ENCODE measurements around the gene RELN. TPM values are rescaled to one million over a fixed set of nuclear protein-coding genes. Genes with fewer than 3 reads are reported as not detected.
A peak's percentile ranks its signal among the peaks of the same experiment; 100 is the strongest.

RELN gene
- total RNA-seq, 1 experiment from 2014 or later, result 0.02 TPM

DNA sequence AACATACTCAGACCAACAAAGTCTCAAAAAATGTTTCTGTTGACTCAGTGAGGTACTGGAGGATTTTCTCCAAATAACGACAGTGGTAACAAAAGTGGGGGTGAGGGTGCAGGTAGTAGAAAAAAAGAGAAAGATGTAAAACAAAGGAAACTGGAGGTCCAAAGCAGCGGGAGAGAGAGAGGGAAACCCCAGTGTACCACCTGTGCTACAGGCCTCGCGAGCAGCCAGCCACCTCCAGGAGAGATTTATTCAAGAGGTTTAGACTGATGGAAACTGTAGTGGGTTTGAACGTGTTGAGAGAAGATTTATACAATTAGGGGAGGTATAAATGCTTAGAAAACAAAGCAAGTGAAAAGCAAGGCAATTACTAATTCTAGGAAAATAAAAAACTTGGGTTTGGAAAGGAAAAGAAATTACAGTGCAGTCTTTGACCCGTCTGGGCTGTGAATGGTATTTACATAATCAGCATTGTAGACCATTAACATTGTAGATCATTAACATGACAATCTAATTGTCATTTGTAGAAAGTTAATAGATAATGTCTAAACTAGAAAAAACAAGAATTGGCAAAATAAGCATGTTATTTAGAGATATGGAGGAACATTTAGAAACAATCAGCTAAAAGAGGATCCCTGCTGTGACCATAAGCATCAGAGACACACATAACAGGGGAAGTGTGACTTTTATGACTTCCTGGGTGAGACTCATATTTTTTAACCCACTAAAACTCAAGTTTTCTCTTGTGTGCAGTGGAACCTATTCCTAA lies 180.0 kb downstream of the RELN start:
- Histone ChIP-seq H2BK15ac (ENCODE audit: low read depth, low read length) (no peak overlapping the region), H3T11ph (ENCODE audit: low read length) (no peak overlapping the region), H2AFZ (ENCODE audit: low read length) (no peak overlapping the region), H3K27ac (ENCODE audit: insufficient read length, low read depth, low read length) (no peak overlapping the region), H4K8ac (replicated peaks; ENCODE audit: insufficient read length, low read depth, low read length) (no peak overlapping the region), H3K4me2 (ENCODE audit: insufficient read depth, insufficient read length, low read length) (no peak overlapping the region), H3K14ac (ENCODE audit: insufficient read depth, low read length) (no peak overlapping the region), H3K79me2 (ENCODE audit: insufficient read depth, low read length) (no peaks in the 10 kb centered on the region), H3K56ac (ENCODE audit: insufficient read length, low read depth, low read length) (no peak overlapping the region), H3K18ac (ENCODE audit: insufficient read length, low read depth, low read length) (no peak overlapping the region), H3K9me3 (ENCODE audit: control insufficient read depth, low read depth, low read length) (no peaks in the 10 kb centered on the region), H3K4ac (ENCODE audit: low read depth, low read length) (no peak overlapping the region), H4K91ac (ENCODE audit: insufficient read length, low read depth, low read length) (no peak overlapping the region), H3K4me1 (ENCODE audit: insufficient read depth, low read length) (peaks cover 2% of the 10 kb centered on the region; the same call in 1 of the 2 replicates), H3K23me2 (ENCODE audit: insufficient read length, low read depth, low read length, poor library complexity, severe bottlenecking) (no peaks in the 10 kb centered on the region), H4K5ac (ENCODE audit: insufficient read length, low read depth, low read length) (no peak overlapping the region), H3K9ac (ENCODE audit: extremely low read depth, insufficient read length, low read length) (no peak overlapping the region), H3K79me1 (ENCODE audit: insufficient read depth, low read depth, low read length, poor library complexity, severe bottlenecking) (no peaks in the 10 kb centered on the region), H2BK12ac (ENCODE audit: insufficient read length, low read depth, low read length) (no peak overlapping the region), H2BK120ac (ENCODE audit: low read depth, low read length, poor library complexity, severe bottlenecking) (no peak overlapping the region), H2BK20ac (ENCODE audit: low read depth, low read length, poor library complexity, severe bottlenecking) (no peak overlapping the region), H3K27me3 (ENCODE audit: insufficient read depth, low read length) (no peaks in the 10 kb centered on the region), H2AK5ac (ENCODE audit: insufficient read length, low read length) (no peak overlapping the region), H2BK5ac (ENCODE audit: insufficient read length, low read length) (no peak overlapping the region), H4K20me1 (ENCODE audit: control insufficient read depth, insufficient read depth, insufficient read length) (no peaks in the 10 kb centered on the region), H3K23ac (ENCODE audit: insufficient read length, low read depth, low read length) (no peak overlapping the region)
- no peaks in the 10 kb centered on the region; a peak in 1 of 7 replicates for H3K36me3 Mint-ChIP-seq (ENCODE audit: insufficient read depth in 1 of 3, low read depth in 3 of 3)
- H3K4me1 Mint-ChIP-seq, result peaks cover 20% of the 10 kb centered on the region in 2 experiments
- no CpG with 5 or more reads among the region's 6 CpGs for WGBS (ENCODE audit: extremely low coverage, insufficient read length, low lambda C conversion rate)
- H3K9me3 Mint-ChIP-seq, result no peaks in the 10 kb centered on the region
- DNase-seq, result no peak
- peak overlapping the region in 1 of 3 experiments; percentile 41; a peak in 3 of 7 replicates for H3K27ac Mint-ChIP-seq
- no peak overlapping the region for H3K4me3 Mint-ChIP-seq
- TF ChIP-seq, protein P1, sequence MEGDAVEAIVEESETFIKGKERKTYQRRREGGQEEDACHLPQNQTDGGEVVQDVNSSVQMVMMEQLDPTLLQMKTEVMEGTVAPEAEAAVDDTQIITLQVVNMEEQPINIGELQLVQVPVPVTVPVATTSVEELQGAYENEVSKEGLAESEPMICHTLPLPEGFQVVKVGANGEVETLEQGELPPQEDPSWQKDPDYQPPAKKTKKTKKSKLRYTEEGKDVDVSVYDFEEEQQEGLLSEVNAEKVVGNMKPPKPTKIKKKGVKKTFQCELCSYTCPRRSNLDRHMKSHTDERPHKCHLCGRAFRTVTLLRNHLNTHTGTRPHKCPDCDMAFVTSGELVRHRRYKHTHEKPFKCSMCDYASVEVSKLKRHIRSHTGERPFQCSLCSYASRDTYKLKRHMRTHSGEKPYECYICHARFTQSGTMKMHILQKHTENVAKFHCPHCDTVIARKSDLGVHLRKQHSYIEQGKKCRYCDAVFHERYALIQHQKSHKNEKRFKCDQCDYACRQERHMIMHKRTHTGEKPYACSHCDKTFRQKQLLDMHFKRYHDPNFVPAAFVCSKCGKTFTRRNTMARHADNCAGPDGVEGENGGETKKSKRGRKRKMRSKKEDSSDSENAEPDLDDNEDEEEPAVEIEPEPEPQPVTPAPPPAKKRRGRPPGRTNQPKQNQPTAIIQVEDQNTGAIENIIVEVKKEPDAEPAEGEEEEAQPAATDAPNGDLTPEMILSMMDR (conservative IDR thresholded peaks at IDR 0.05), result no peak
- no peaks in the 10 kb centered on the region for H3K27me3 Mint-ChIP-seq (ENCODE audit: low read depth)

All from H9 (cell line).